ENCODE results near the gene FUBP1. TPM values are rescaled to one million over a fixed set of nuclear protein-coding genes. Genes with fewer than 3 reads are reported as not detected.

The FUBP1 gene
- total RNA-seq, 1 experiment from 2014 or later: 208 TPM

- H3K4me3 Mint-ChIP-seq: no peak overlapping the region
- peaks cover 40% of the 10 kb centered on the region for H3K4me1 Mint-ChIP-seq
- no peak for DNase-seq (ENCODE audit: low spot score)
- no peaks in the 10 kb centered on the region for H3K27me3 Mint-ChIP-seq (ENCODE audit: low read depth)
- ChIA-PET POLR2A (no interaction called here), CTCF (interaction anchor here (1.5 kb wide), 1 partner anchor 108 kb away, joined by 5 read pairs; no protein-coding TSS in a partner anchor)
- H3K27ac Mint-ChIP-seq: no peak overlapping the region
- TF ChIP-seq ESRRA (CRISPR knock-in tag; IDR thresholded peaks at IDR 0.05; ENCODE audit: borderline replicate concordance) (no peak), ZBTB43 (CRISPR knock-in tag; IDR thresholded peaks at IDR 0.05) (no peak), ERG (CRISPR knock-in tag; IDR thresholded peaks at IDR 0.05) (no peak), ZNF232 (CRISPR knock-in tag; IDR thresholded peaks at IDR 0.05) (no peak), USF2 (CRISPR knock-in tag; IDR thresholded peaks at IDR 0.05) (no peak), ARID4B (CRISPR knock-in tag; IDR thresholded peaks at IDR 0.05; ENCODE audit: borderline replicate concordance) (no peak), ZNF671 (CRISPR knock-in tag; IDR thresholded peaks at IDR 0.05) (no peak), FOXP1 (CRISPR knock-in tag; IDR thresholded peaks at IDR 0.05; ENCODE audit: borderline replicate concordance) (no peak), ZNF219 (CRISPR knock-in tag; IDR thresholded peaks at IDR 0.05; ENCODE audit: borderline replicate concordance) (no peak), MLX (CRISPR knock-in tag; IDR thresholded peaks at IDR 0.05) (no peak), ZNF317 (CRISPR knock-in tag; IDR thresholded peaks at IDR 0.05; ENCODE audit: borderline replicate concordance, low read depth) (no peak), USF1 (CRISPR knock-in tag; IDR thresholded peaks at IDR 0.05) (no peak), PRRX2 (CRISPR knock-in tag; IDR thresholded peaks at IDR 0.05) (no peak), ZNF138 (CRISPR knock-in tag; conservative IDR thresholded peaks at IDR 0.05) (no peak), NFATC4 (CRISPR knock-in tag; IDR thresholded peaks at IDR 0.05) (no peak), IRF1 (CRISPR knock-in tag; IDR thresholded peaks at IDR 0.05) (no peak), MYBL2 (CRISPR knock-in tag; IDR thresholded peaks at IDR 0.05) (no peak), OVOL2 (CRISPR knock-in tag; IDR thresholded peaks at IDR 0.05; ENCODE audit: borderline replicate concordance) (no peak), ELF4 (CRISPR knock-in tag; IDR thresholded peaks at IDR 0.05; ENCODE audit: low read depth) (no peak), GABPB1 (CRISPR knock-in tag; IDR thresholded peaks at IDR 0.05) (no peak)
- H3K9me3 Mint-ChIP-seq: no peaks in the 10 kb centered on the region
- no peaks in the 10 kb centered on the region for H3K36me3 Mint-ChIP-seq
- ATAC-seq: no peak
Observed at GRCh38 chr1:78006521-78006920, 27.6 kb upstream of the FUBP1 start.

All from WTC11 (cell line).